Nephron progenitor cell (in vitro differentiated cells): ENCODE data around the gene SLAMF7.
A peak's percentile ranks its signal among the peaks of the same experiment; 100 is the strongest.
"Not testable (repeated sequence)": the region's sequence is repeated elsewhere in the genome, so short reads cannot be mapped to it uniquely, and the experiment has no call there.

Source experiments
- DNase-seq: peaks from one replicate; pipeline ENCODE4 v3.0.0; 2021
- H3K27ac Mint-ChIP-seq: 2 replicates; pipeline ENCODE4 v1.8.0; 2021; ENCODE audit warnings: mild to moderate bottlenecking, moderate library complexity, mixed read lengths
- H3K27me3 Mint-ChIP-seq: 2 replicates; pipeline ENCODE4 v1.8.0; 2021; ENCODE audit warnings: mild to moderate bottlenecking, low read depth, mixed read lengths; ENCODE audit not compliant: poor library complexity
- H3K36me3 Mint-ChIP-seq: 2 replicates; pipeline ENCODE4 v1.8.0; 2021; ENCODE audit warnings: low read depth, mixed read lengths
- H3K4me1 Mint-ChIP-seq: 2 replicates; pipeline ENCODE4 v1.8.0; 2021; ENCODE audit warnings: mixed read lengths
- H3K4me3 Mint-ChIP-seq: 2 replicates; pipeline ENCODE4 v1.8.0; 2021; ENCODE audit warnings: mild to moderate bottlenecking, moderate library complexity, mixed read lengths
- H3K9me3 Mint-ChIP-seq: 2 replicates; pipeline ENCODE4 v1.8.0; 2021; ENCODE audit warnings: mild to moderate bottlenecking, moderate library complexity, mixed read lengths
- TF ChIP-seq, protein P1 (sequence below): fragments of 200-600 bp; sonication (generic); IDR thresholded peaks from 2 replicates; pipeline ENCODE4 v1.5.0; 2021; ENCODE audit warnings: antibody characterized with exemption

Gene SLAMF7

DNA sequence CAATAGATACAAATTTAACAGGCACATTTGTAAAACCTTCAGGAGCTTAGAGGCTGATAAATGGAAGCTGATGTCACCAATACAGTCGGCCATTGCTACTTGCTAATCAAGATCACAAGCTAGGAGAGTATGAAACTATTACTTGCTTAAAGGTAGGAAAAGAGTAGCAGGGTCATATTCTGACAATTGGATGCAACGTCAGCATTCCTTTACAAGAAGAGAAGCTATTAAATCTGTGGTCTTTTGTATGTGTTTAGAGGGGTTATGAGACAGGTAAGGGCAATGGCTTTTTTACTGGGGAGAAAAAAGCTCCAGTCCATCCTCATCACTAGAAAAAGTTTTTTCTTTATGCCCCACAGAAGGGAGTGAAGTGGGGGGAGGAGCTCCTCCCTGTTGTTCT lies 15.7 kb upstream of the SLAMF7 start:
- no peak for DNase-seq
- no peak overlapping the region for H3K4me3 Mint-ChIP-seq
- TF ChIP-seq, protein P1, sequence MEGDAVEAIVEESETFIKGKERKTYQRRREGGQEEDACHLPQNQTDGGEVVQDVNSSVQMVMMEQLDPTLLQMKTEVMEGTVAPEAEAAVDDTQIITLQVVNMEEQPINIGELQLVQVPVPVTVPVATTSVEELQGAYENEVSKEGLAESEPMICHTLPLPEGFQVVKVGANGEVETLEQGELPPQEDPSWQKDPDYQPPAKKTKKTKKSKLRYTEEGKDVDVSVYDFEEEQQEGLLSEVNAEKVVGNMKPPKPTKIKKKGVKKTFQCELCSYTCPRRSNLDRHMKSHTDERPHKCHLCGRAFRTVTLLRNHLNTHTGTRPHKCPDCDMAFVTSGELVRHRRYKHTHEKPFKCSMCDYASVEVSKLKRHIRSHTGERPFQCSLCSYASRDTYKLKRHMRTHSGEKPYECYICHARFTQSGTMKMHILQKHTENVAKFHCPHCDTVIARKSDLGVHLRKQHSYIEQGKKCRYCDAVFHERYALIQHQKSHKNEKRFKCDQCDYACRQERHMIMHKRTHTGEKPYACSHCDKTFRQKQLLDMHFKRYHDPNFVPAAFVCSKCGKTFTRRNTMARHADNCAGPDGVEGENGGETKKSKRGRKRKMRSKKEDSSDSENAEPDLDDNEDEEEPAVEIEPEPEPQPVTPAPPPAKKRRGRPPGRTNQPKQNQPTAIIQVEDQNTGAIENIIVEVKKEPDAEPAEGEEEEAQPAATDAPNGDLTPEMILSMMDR: no peak
- no peak overlapping the region for H3K27ac Mint-ChIP-seq
- H3K4me1 Mint-ChIP-seq: no peaks in the 10 kb centered on the region
- peaks cover 7% of the 10 kb centered on the region for H3K9me3 Mint-ChIP-seq
- no peaks in the 10 kb centered on the region for H3K36me3 Mint-ChIP-seq
- no peaks in the 10 kb centered on the region for H3K27me3 Mint-ChIP-seq

DNA sequence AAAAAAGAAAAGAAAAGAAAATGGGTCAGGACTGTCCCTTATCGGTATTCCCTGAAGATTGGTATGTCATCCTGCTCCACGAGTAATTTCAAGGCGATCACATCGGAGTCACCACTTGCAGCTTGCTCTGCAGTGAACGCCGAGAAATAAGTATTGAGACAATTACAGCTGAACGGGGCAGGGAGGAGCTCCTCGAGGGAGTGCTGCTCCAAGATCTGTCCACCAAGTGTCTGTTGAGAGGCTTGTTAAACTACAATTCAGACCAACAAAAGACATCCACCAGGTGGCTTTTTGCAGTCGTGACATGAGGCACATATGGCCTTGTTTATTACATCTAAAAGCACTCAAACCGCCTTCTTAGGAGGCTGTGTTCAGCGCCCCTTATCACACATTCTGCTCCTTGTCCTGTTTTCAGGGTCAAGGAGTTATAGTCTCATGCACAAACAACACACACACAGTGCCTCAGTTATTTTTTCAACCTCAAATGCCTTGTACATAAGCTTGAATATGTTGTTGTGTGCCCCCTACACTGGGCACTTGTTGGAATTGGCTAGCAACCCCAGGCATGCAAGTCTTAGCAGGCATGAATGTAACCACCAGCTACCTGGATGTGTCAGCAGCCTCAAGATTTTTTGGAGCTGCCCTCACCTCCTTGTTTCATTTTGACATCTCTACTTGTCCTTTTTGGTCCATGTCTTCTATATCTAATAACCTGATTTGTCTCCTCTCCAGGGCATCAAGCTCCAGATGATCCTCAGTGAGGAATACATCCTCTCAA lies 14.4 kb upstream of the SLAMF7 start:
- no peak overlapping the region for H3K4me3 Mint-ChIP-seq
- H3K4me1 Mint-ChIP-seq: no peaks in the 10 kb centered on the region
- H3K27me3 Mint-ChIP-seq: no peaks in the 10 kb centered on the region
- TF ChIP-seq, protein P1: no peak
- no peak for DNase-seq
- no peaks in the 10 kb centered on the region for H3K36me3 Mint-ChIP-seq
- no peak overlapping the region for H3K27ac Mint-ChIP-seq
- H3K9me3 Mint-ChIP-seq: peaks cover 7% of the 10 kb centered on the region

DNA sequence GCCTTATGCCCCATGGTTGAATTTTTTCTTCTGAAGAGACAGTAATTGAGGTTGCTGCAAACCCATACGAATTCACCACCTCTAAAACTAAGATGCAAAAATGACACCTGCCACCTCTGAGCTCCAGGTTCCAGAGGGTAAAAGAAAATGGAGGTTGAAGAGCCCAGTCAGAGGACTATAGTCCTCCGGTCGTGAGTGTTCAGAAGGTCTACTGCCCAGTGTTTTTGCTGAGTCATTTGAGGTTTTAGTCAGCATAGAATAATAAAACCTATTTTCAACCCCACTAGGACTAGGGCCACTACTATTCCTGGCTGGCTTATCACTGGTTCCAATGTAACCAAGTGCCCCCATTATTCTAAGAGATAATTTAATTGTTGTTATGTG lies 12.9 kb upstream of the SLAMF7 start:
- H3K4me3 Mint-ChIP-seq: no peak overlapping the region
- TF ChIP-seq, protein P1: no peak
- no peak for DNase-seq
- H3K9me3 Mint-ChIP-seq: no peaks in the 10 kb centered on the region
- H3K27ac Mint-ChIP-seq: no peak overlapping the region
- no peaks in the 10 kb centered on the region for H3K36me3 Mint-ChIP-seq
- H3K27me3 Mint-ChIP-seq: no peaks in the 10 kb centered on the region
- no peaks in the 10 kb centered on the region for H3K4me1 Mint-ChIP-seq

DNA sequence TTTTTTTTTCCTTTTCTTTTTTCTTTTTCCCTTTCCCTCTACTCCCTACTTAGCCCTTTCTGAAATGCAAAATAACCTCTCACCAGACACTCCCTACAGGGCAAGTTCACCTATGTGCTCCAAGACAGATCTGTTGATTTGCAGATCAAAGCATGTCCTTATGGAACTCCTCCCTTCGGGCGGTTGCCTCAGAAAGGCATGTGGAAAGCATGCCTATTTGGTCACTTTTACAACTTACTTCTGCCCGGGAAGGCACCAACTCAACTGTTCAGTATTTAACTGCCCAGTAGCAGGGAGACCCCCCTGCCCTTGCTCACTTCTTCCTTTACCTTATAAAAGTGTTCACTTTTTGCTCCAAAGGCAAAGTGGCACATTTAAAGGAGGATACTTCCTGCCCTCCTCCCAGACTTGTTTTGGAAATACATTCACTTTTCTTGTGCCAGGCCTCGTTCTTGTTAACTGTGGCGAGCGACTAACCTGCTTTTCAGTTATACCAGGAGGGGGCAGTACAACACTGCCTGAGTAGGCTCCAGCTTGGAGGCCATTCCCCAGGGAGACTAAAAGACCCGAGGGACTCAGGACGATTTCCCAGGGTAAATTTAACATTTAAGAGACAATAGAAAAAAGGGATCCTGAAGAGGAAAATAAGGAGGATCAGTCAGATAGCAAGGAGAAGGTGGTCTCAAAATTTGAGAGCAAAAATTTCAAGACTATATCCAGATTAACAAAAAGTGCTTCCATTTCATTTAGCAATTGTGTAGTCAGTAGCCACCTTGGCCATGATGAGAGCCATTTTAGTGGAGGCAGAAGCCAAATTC lies 12.3 kb upstream of the SLAMF7 start:
- DNase-seq: peak; percentile 68
- no peaks in the 10 kb centered on the region for H3K27me3 Mint-ChIP-seq
- H3K4me1 Mint-ChIP-seq: no peaks in the 10 kb centered on the region
- H3K36me3 Mint-ChIP-seq: no peaks in the 10 kb centered on the region
- no peak overlapping the region for H3K27ac Mint-ChIP-seq
- TF ChIP-seq, protein P1: peak; percentile 86
- H3K9me3 Mint-ChIP-seq: no peaks in the 10 kb centered on the region
- H3K4me3 Mint-ChIP-seq: no peak overlapping the region

DNA sequence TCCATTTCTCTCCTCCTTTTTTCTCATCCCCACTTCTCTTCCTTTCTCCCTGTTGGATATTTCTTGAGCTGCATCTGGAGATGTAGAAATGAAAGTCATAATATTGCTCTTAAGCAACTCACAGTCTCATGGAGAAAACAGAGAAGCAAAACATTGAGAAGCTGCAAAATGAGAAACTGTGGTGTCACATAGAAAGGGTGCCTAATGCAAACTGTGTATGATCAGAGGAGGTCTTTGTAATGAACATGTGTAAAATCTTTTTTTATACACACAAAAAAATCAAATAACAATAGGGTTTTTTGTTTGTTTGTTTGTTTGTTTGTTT lies 11.8 kb upstream of the SLAMF7 start:
- H3K27me3 Mint-ChIP-seq: no peaks in the 10 kb centered on the region
- H3K4me1 Mint-ChIP-seq: no peaks in the 10 kb centered on the region
- H3K27ac Mint-ChIP-seq: no peak overlapping the region
- no peak overlapping the region for H3K4me3 Mint-ChIP-seq
- TF ChIP-seq, protein P1: no peak
- DNase-seq: no peak
- no peaks in the 10 kb centered on the region for H3K9me3 Mint-ChIP-seq
- H3K36me3 Mint-ChIP-seq: no peaks in the 10 kb centered on the region

DNA sequence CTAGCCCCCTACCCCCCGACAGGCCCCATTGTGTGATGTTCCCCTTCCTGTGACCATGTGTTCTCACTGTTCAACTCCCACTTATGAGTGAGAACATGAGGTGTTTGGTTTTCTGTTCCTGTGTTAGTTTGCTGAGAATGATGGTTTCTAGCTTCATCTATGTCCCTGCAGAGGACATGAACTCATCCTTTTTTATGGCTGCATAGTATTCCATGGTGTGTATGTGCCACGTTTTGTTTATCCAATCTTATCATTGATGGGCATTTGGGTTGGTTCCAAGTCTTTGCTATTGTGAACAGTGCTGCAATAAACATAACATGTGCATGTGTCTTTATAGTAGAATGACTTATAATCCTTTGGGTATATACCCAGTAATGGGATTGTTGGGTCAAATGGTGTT lies 7.5 kb upstream of the SLAMF7 start:
- H3K27me3 Mint-ChIP-seq, DNase-seq, H3K27ac Mint-ChIP-seq, H3K36me3 Mint-ChIP-seq, H3K4me1 Mint-ChIP-seq, H3K4me3 Mint-ChIP-seq: not testable (repeated sequence)
- peaks cover 37% of the 10 kb centered on the region for H3K9me3 Mint-ChIP-seq
